PC-3 (cell line): ENCODE results near the gene ARHGEF28.
A peak's percentile ranks its signal among the peaks of the same experiment; 100 is the strongest.

Source experiments
- EZH2 ChIP-seq: fragments of 300-600 bp; sonication (generic); IDR thresholded peaks from one replicate; pipeline ENCODE4 v1.6.1; 2017; ENCODE audit warnings: antibody characterized with exemption, mild to moderate bottlenecking, low read length; ENCODE audit not compliant: unreplicated experiment
- EZH2phosphoT487 ChIP-seq: fragments of 300-600 bp; sonication (generic); IDR thresholded peaks from 2 replicates; pipeline ENCODE4 v1.6.1; 2018; ENCODE audit warnings: mild to moderate bottlenecking, antibody characterized with exemption, low read length, borderline replicate concordance
- TF ChIP-seq, protein P1 (sequence below): fragments of 300-600 bp; sonication (generic); conservative IDR thresholded peaks from 2 replicates; pipeline ENCODE4 v1.5.1; 2017; ENCODE audit warnings: antibody characterized with exemption, low read depth, mild to moderate bottlenecking, low read length

DNA sequence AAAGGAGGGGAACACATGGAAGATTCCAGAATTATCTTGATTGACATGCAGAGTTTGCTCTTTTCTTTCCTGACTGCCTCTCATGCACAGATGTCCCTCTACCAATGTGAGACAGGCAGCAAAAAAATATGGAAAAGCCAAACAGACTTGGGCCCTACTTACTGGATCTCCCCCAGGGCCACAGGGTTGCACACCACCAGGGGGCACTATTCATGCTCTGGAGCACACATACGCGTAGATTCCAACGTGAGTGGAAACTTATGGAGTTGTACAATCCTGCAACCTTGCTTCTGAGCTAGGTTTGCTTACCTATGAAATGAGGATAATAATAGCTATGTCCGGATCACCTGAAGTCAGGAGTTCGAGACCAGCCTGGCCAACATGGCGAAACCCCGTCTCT, 319.5 kb downstream of the ARHGEF28 start:
- TF ChIP-seq EZH2, result no peak
- TF ChIP-seq, protein P1, sequence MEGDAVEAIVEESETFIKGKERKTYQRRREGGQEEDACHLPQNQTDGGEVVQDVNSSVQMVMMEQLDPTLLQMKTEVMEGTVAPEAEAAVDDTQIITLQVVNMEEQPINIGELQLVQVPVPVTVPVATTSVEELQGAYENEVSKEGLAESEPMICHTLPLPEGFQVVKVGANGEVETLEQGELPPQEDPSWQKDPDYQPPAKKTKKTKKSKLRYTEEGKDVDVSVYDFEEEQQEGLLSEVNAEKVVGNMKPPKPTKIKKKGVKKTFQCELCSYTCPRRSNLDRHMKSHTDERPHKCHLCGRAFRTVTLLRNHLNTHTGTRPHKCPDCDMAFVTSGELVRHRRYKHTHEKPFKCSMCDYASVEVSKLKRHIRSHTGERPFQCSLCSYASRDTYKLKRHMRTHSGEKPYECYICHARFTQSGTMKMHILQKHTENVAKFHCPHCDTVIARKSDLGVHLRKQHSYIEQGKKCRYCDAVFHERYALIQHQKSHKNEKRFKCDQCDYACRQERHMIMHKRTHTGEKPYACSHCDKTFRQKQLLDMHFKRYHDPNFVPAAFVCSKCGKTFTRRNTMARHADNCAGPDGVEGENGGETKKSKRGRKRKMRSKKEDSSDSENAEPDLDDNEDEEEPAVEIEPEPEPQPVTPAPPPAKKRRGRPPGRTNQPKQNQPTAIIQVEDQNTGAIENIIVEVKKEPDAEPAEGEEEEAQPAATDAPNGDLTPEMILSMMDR, result peak; percentile 51
- no peak for TF ChIP-seq EZH2phosphoT487
